SK-N-SH treated with all-trans-retinoic acid at 6 μM for 48 hours (cell line): ENCODE results near the gene ADRA2C.

Experiments used
- ATAC-seq: fragments of 200-7000 bp; cut with Tn5 transposase; 3 replicates; pipeline ENCODE4 v1.9.1; 2020; ENCODE audit warnings: mild to moderate bottlenecking, moderate library complexity
- ARNTL ChIP-seq: fragments of 450-650 bp; formaldehyde crosslinking; IDR thresholded peaks from 2 replicates; pipeline ENCODE4 v1.5.0; 2020; ENCODE audit warnings: low read depth, mild to moderate bottlenecking, moderate library complexity, borderline replicate concordance
- BACH2 ChIP-seq: fragments of 250-450 bp; sonication (Bioruptor Pico); IDR thresholded peaks from 2 replicates; pipeline ENCODE4 v1.9.0; 2021; ENCODE audit warnings: mild to moderate bottlenecking, borderline replicate concordance
- CREB5 ChIP-seq: fragments of 250-450 bp; sonication (Bioruptor Pico); IDR thresholded peaks from 2 replicates; pipeline ENCODE4 v1.5.1; 2020; ENCODE audit warnings: low read depth, mild to moderate bottlenecking, moderate library complexity
- CSDC2 ChIP-seq: fragments of 250-450 bp; sonication (Bioruptor Pico); IDR thresholded peaks from 2 replicates; pipeline ENCODE4 v1.5.0; 2020; ENCODE audit warnings: mild to moderate bottlenecking, moderate library complexity
- CSRNP3 ChIP-seq: fragments of 250-450 bp; sonication (Bioruptor Pico); IDR thresholded peaks from 2 replicates; pipeline ENCODE4 v1.5.1; 2021; ENCODE audit warnings: mild to moderate bottlenecking, moderate library complexity
- ESRRG ChIP-seq: fragments of 250-450 bp; sonication (Bioruptor Pico); IDR thresholded peaks from 2 replicates; pipeline ENCODE4 v1.6.1; 2021; ENCODE audit warnings: mild to moderate bottlenecking
- GLIS3 ChIP-seq: fragments of 250-450 bp; sonication (Bioruptor Pico); IDR thresholded peaks from 2 replicates; pipeline ENCODE4 v1.5.0; 2020; ENCODE audit warnings: mild to moderate bottlenecking, moderate library complexity
- ISL1 ChIP-seq: fragments of 250-450 bp; sonication (Bioruptor Pico); IDR thresholded peaks from 2 replicates; pipeline ENCODE4 v2.1.2; 2022; ENCODE audit warnings: mild to moderate bottlenecking, moderate library complexity
- OSR1 ChIP-seq: fragments of 250-450 bp; sonication (Bioruptor Pico); IDR thresholded peaks from 2 replicates; pipeline ENCODE4 v1.8.0; 2022; ENCODE audit warnings: moderate library complexity, mild to moderate bottlenecking, inconsistent platforms
- PATZ1 ChIP-seq: fragments of 250-450 bp; sonication (Bioruptor Pico); IDR thresholded peaks from 2 replicates; pipeline ENCODE4 v1.8.0; 2020; ENCODE audit warnings: mild to moderate bottlenecking, moderate library complexity, borderline replicate concordance
- POU6F1 ChIP-seq: fragments of 250-450 bp; sonication (Bioruptor Pico); IDR thresholded peaks from 2 replicates; pipeline ENCODE4 v1.8.0; 2021; ENCODE audit warnings: low read depth, mild to moderate bottlenecking, moderate library complexity, borderline replicate concordance
- RARB ChIP-seq: fragments of 250-450 bp; sonication (Bioruptor Pico); IDR thresholded peaks from 2 replicates; pipeline ENCODE4 v1.8.0; 2021; ENCODE audit warnings: mild to moderate bottlenecking, moderate library complexity
- SNAI2 ChIP-seq: fragments of 250-450 bp; sonication (Bioruptor Pico); IDR thresholded peaks from 2 replicates; pipeline ENCODE4 v1.5.0; 2020; ENCODE audit warnings: mild to moderate bottlenecking, moderate library complexity
- TCF4 ChIP-seq: fragments of 250-450 bp; sonication (Bioruptor Pico); IDR thresholded peaks from 2 replicates; pipeline ENCODE4 v1.8.0; 2021; ENCODE audit warnings: mild to moderate bottlenecking, moderate library complexity, borderline replicate concordance
- TOX ChIP-seq: fragments of 250-450 bp; sonication (Bioruptor Pico); IDR thresholded peaks from 2 replicates; pipeline ENCODE4 v1.8.0; 2021; ENCODE audit warnings: mild to moderate bottlenecking, moderate library complexity, borderline replicate concordance
- ZC3H10 ChIP-seq: fragments of 250-450 bp; sonication (Bioruptor Pico); IDR thresholded peaks from 2 replicates; pipeline ENCODE4 v1.5.1; 2021; ENCODE audit warnings: mild to moderate bottlenecking, moderate library complexity
- ZFP3 ChIP-seq: fragments of 250-450 bp; sonication (Bioruptor Pico); IDR thresholded peaks from 2 replicates; pipeline ENCODE4 v1.5.0; 2020; ENCODE audit warnings: mild to moderate bottlenecking, moderate library complexity
- ZNF565 ChIP-seq: fragments of 450-650 bp; formaldehyde crosslinking; conservative IDR thresholded peaks from 2 replicates; pipeline ENCODE4 v1.5.0; 2020; ENCODE audit warnings: low read depth, mild to moderate bottlenecking, moderate library complexity

Gene ADRA2C

GRCh38 chr4:3767570-3768288, 1.5 kb downstream of the ADRA2C start:
- no peak for ATAC-seq
- no peak for TF ChIP-seq ZNF565
- no peak for TF ChIP-seq OSR1 (CRISPR knock-in tag)
- no peak for TF ChIP-seq GLIS3

GRCh38 chr4:3768842-3769641, 2.9 kb downstream of the ADRA2C start:
- no peak for TF ChIP-seq ZFP3 (CRISPR knock-in tag)
- no peak for TF ChIP-seq RARB
- TF ChIP-seq BACH2 (CRISPR knock-in tag): no peak
- TF ChIP-seq ARNTL (CRISPR knock-in tag): no peak
- no peak for TF ChIP-seq CSRNP3 (CRISPR knock-in tag)
- TF ChIP-seq PATZ1 (CRISPR knock-in tag): no peak
- TF ChIP-seq OSR1 (CRISPR knock-in tag): no peak
- no peak for TF ChIP-seq TOX (CRISPR knock-in tag)
- no peak for TF ChIP-seq ISL1 (CRISPR knock-in tag)
- no peak for TF ChIP-seq TCF4 (CRISPR knock-in tag)
- no peak for TF ChIP-seq GLIS3
- no peak for TF ChIP-seq ZC3H10 (CRISPR knock-in tag)
- no peak for ATAC-seq

DNA sequence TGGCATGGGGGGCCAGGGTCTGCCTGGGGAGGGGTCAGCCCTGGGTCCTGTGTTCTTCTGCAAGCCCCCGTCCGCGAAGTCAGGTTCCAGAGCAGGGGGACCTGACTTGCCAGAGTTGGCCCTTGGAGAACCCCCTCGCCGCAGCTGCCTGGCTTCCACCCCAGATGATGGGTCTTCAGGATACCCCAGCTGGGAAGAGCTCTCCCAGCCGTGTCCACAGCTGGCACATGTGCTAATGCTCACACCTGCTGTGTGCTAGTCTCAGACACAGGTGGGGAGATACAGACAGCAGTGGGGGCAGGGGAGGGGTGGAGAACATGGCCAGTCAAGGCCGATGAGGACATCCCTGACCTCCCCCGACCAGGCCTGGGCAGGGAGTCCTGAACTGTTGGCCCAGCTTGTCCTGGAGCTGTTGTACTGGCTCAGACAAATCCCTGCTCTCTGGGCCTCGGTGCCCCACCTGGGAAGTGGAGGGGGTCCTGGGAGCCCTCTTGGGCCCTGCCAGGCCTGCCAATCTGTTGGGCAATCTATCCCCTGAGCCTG, 3.5 kb downstream of the ADRA2C start:
- ATAC-seq: no peak
- TF ChIP-seq ZFP3 (CRISPR knock-in tag) (no peak), RARB (no peak), CSRNP3 (CRISPR knock-in tag) (no peak), PATZ1 (CRISPR knock-in tag) (no peak), CSDC2 (CRISPR knock-in tag) (no peak), ESRRG (no peak), TOX (CRISPR knock-in tag) (no peak), POU6F1 (CRISPR knock-in tag) (no peak), ISL1 (CRISPR knock-in tag) (no peak), SNAI2 (CRISPR knock-in tag) (no peak), ZC3H10 (CRISPR knock-in tag) (no peak), CREB5 (CRISPR knock-in tag) (no peak), ARNTL (CRISPR knock-in tag) (no peak), BACH2 (CRISPR knock-in tag) (no peak)
